H1 (cell line): ENCODE results near the gene TP73. TPM values are rescaled to one million over a fixed set of nuclear protein-coding genes. Genes with fewer than 3 reads are reported as not detected.

Source experiments
- CTCF ChIA-PET: fragments of 300-600 bp; sonication (Branson Sonifier 250); formaldehyde crosslinking; loops from one replicate; lab custom pipeline; 2021; ENCODE audit not compliant: partially characterized antibody; lab: Charles Lee
- POLR2A ChIA-PET: fragments of 300-600 bp; sonication (Branson Sonifier 250); formaldehyde crosslinking; loops from one replicate; lab custom pipeline; 2021; ENCODE audit warnings: inconsistent platforms; ENCODE audit not compliant: partially characterized antibody; lab: Charles Lee
- DNase-seq, 2 experiments: peaks; one replicate each; pipeline versions ENCODE4 v3.0.0 to v3.0.0-alpha.2; 2010 to 2022; ENCODE audit warnings: low spot score in 2 of 2, low read depth in 1 of 2, mixed read lengths in 1 of 2
- FAIRE-seq: peaks from 2 replicates; lab custom pipeline; 2011; peaks lifted over from hg19 to GRCh38; lab: Jason Lieb, UNC
- H2AFZ ChIP-seq: 2 replicates; pipeline ENCODE4 v1.8.1; 2012; ENCODE audit warnings: low read length, inconsistent platforms
- H2AK5ac ChIP-seq: 2 replicates; pipeline ENCODE4 v1.6.1; 2013; ENCODE audit warnings: low read depth, low read length
- H2BK120ac ChIP-seq: replicated peaks from 2 replicates; pipeline ENCODE3; 2013; ENCODE audit warnings: low read depth, low read length, inconsistent platforms
- H2BK12ac ChIP-seq: 2 replicates; pipeline ENCODE4 v1.6.1; 2013; ENCODE audit warnings: low read depth, low read length
- H2BK15ac ChIP-seq: 2 replicates; pipeline ENCODE4 v1.6.1; 2013; ENCODE audit warnings: low read length
- H2BK20ac ChIP-seq: 2 replicates; pipeline ENCODE4 v1.6.1; 2013; ENCODE audit warnings: low read length
- H2BK5ac ChIP-seq: 2 replicates; pipeline ENCODE4 v1.6.1; 2013; ENCODE audit warnings: low read depth, low read length
- H3K14ac ChIP-seq: 2 replicates; pipeline ENCODE4 v1.6.1; 2013; ENCODE audit warnings: inconsistent platforms; ENCODE audit not compliant: insufficient read length
- H3K18ac ChIP-seq: 2 replicates; pipeline ENCODE4 v1.6.1; 2013; ENCODE audit warnings: low read length; ENCODE audit errors: extremely low read depth
- H3K23ac ChIP-seq: 2 replicates; pipeline ENCODE4 v1.6.1; 2013; ENCODE audit warnings: inconsistent platforms; ENCODE audit not compliant: insufficient read length
- H3K23me2 ChIP-seq: 2 replicates; pipeline ENCODE4 v1.6.1; 2013; ENCODE audit warnings: low read depth, low read length
- H3K27ac ChIP-seq: 2 replicates; pipeline ENCODE4 v1.6.1; 2011; ENCODE audit warnings: low read depth, low read length, inconsistent platforms
- H3K27me3 ChIP-seq, 4 experiments: replicated peaks in 1 of 4; 1 replicate in 1 of 4; 2 replicates in 3 of 4; pipeline versions ENCODE4 v1.6.1 to v1.8.1; 2011 to 2013; ENCODE audit warnings: low read length in 3 of 4, mild to moderate bottlenecking in 3 of 4, inconsistent platforms in 2 of 4, mixed read lengths in 2 of 4, moderate library complexity in 1 of 4; ENCODE audit not compliant: control insufficient read depth in 3 of 4, insufficient read depth in 3 of 4; ENCODE audit errors: extremely low read depth in 1 of 4
- H3K36me3 ChIP-seq, 4 experiments: 2 replicates each; pipeline versions ENCODE4 v1.6.1 to v1.8.1; 2011 to 2013; ENCODE audit warnings: mild to moderate bottlenecking in 4 of 4, low read length in 3 of 4, moderate library complexity in 2 of 4, control low read depth in 1 of 4, inconsistent platforms in 1 of 4; ENCODE audit not compliant: insufficient read depth in 4 of 4, control insufficient read depth in 2 of 4
- H3K4ac ChIP-seq: replicated peaks from 2 replicates; pipeline ENCODE3; 2013; ENCODE audit warnings: low read length, low read depth, mixed read lengths, inconsistent platforms; ENCODE audit not compliant: insufficient read length
- H3K4me1 ChIP-seq, 4 experiments: replicated peaks in 1 of 4; 1 replicate in 1 of 4; 2 replicates in 3 of 4; pipeline versions ENCODE4 v1.6.1 to v1.8.1; 2011 to 2013; ENCODE audit warnings: low read length in 3 of 4, inconsistent platforms in 2 of 4, mixed read lengths in 1 of 4; ENCODE audit not compliant: insufficient read depth in 4 of 4, control insufficient read depth in 3 of 4
- H3K4me2 ChIP-seq, 2 experiments: 2 replicates each; pipeline versions ENCODE4 v1.6.1 to v1.8.1; 2011 to 2013; ENCODE audit warnings: low read depth in 2 of 2, low read length in 2 of 2, control low read depth in 1 of 2, inconsistent platforms in 1 of 2, mild to moderate bottlenecking in 1 of 2; ENCODE audit not compliant: insufficient read depth in 1 of 2
- H3K4me3 ChIP-seq, 4 experiments: fragments of 200-600, 300-600 bp in 1 of 4; sonication (generic), shearing (Covaris generic), sonication (Bioruptor Twin) in 1 of 4; 2 replicates each; pipeline versions ENCODE4 v1.5.1 to v1.8.1; 2011 to 2016; ENCODE audit warnings: low read length in 4 of 4, low read depth in 3 of 4, control low read depth in 2 of 4, inconsistent platforms in 2 of 4, mild to moderate bottlenecking in 2 of 4, mixed read lengths in 1 of 4, moderate library complexity in 1 of 4; ENCODE audit not compliant: insufficient read depth in 2 of 4; ENCODE audit errors: extremely low read depth in 1 of 4
- H3K56ac ChIP-seq: replicated peaks from 2 replicates; pipeline ENCODE3; 2013; ENCODE audit warnings: low read depth, mild to moderate bottlenecking, mixed read lengths, low read length, inconsistent platforms; ENCODE audit not compliant: insufficient read length
- H3K79me1 ChIP-seq: 2 replicates; pipeline ENCODE4 v1.6.1; 2013; ENCODE audit warnings: low read depth, low read length, control low read depth
- H3K79me2 ChIP-seq, 2 experiments: 2 replicates each; pipeline versions ENCODE4 v1.6.1 to v1.8.1; 2012 to 2013; ENCODE audit warnings: low read length in 2 of 2, mild to moderate bottlenecking in 2 of 2, inconsistent platforms in 1 of 2; ENCODE audit not compliant: insufficient read depth in 2 of 2, control insufficient read depth in 1 of 2
- H3K9ac ChIP-seq, 4 experiments: replicated peaks in 1 of 4; 1 replicate in 1 of 4; 2 replicates in 3 of 4; pipeline versions ENCODE4 v1.6.1 to v1.8.1; 2011 to 2013; ENCODE audit warnings: low read depth in 3 of 4, low read length in 3 of 4, control low read depth in 2 of 4, mild to moderate bottlenecking in 2 of 4, moderate library complexity in 2 of 4, inconsistent platforms in 1 of 4; ENCODE audit errors: extremely low read depth in 1 of 4
- H3K9me3 ChIP-seq, 2 experiments: 2 replicates each; pipeline versions ENCODE4 v1.6.1 to v1.8.1; 2012 to 2013; ENCODE audit warnings: mild to moderate bottlenecking in 2 of 2, moderate library complexity in 2 of 2, control low read depth in 1 of 2, inconsistent platforms in 1 of 2, low read depth in 1 of 2, low read length in 1 of 2, mixed read lengths in 1 of 2; ENCODE audit not compliant: insufficient read depth in 2 of 2
- H4K20me1 ChIP-seq, 2 experiments: replicated peaks in 1 of 2; 2 replicates each; pipeline versions ENCODE3 to v1.8.1; 2011 to 2013; ENCODE audit warnings: inconsistent platforms in 2 of 2, low read length in 2 of 2, mild to moderate bottlenecking in 1 of 2; ENCODE audit not compliant: insufficient read depth in 2 of 2, control insufficient read depth in 1 of 2
- H4K5ac ChIP-seq: 2 replicates; pipeline ENCODE4 v1.6.1; 2013; ENCODE audit warnings: low read length, low read depth, mixed read lengths, inconsistent platforms; ENCODE audit not compliant: insufficient read length
- H4K8ac ChIP-seq: 2 replicates; pipeline ENCODE4 v1.8.0; 2013; ENCODE audit warnings: mild to moderate bottlenecking, moderate library complexity, low read length, inconsistent platforms; ENCODE audit not compliant: insufficient read depth; ENCODE audit errors: extremely low read depth
- H4K91ac ChIP-seq: replicated peaks from 2 replicates; pipeline ENCODE3; 2013; ENCODE audit warnings: low read length, mixed read lengths, inconsistent platforms; ENCODE audit not compliant: insufficient read length
- WGBS, 2 experiments: shearing (Covaris generic) in 1 of 2; methylation state at CpG; one replicate each; pipeline versions ENCODE4 v1.1.6 to v1.1.7; 2013 to 2015; ENCODE audit warnings: low lambda C conversion rate in 2 of 2, mixed read lengths in 2 of 2, inconsistent platforms in 1 of 2, low coverage in 1 of 2, missing lambda C conversion rate in 1 of 2; ENCODE audit not compliant: insufficient replicate concordance in 2 of 2, insufficient coverage in 1 of 2, insufficient read length in 1 of 2; ENCODE audit errors: extremely low coverage in 1 of 2, missing lambda C conversion rate in 1 of 2; 5-methylcytosine and 5-hydroxymethylcytosine counted together
- polyA plus RNA-seq, 7 experiments: library from polyadenylated mRNA; depleted of rRNA in 3 of 7; stranded (reverse) in 5 of 7; unstranded in 2 of 7; fragments of >200 nt in 5 of 7; fragments of 200-250 nt in 2 of 7; gene quantifications; 1 replicate in 5 of 7; 2 replicates in 1 of 7; 4 replicates in 1 of 7; pipeline versions ENCODE4 v1.2.1 to v1.2.3, GENCODE V29; 2011 to 2013; ENCODE audit warnings: missing spikeins in 2 of 7, mixed read lengths in 2 of 7
- total RNA-seq: library from RNA; stranded (reverse); fragmentation: NEBNext Ultra II Directional; extraction: Animal tissue kit (Norgen Biotek cat#: 25700); gene quantifications from 2 replicates; pipeline ENCODE4 v1.2.1, GENCODE V29; 2021
- TF ChIP-seq, protein P1 (sequence below): IDR thresholded peaks from 2 replicates; pipeline ENCODE4 v1.6.1; 2011; ENCODE audit warnings: low read depth, mild to moderate bottlenecking, low read length; ENCODE audit not compliant: insufficient read depth

TP73 gene
- total and polyA plus RNA-seq, 2 of the 8 experiments (the other 6 are each of a cell fraction or from before 2014, with no cell fraction given) = 2.6 to 3.1 TPM

DNA sequence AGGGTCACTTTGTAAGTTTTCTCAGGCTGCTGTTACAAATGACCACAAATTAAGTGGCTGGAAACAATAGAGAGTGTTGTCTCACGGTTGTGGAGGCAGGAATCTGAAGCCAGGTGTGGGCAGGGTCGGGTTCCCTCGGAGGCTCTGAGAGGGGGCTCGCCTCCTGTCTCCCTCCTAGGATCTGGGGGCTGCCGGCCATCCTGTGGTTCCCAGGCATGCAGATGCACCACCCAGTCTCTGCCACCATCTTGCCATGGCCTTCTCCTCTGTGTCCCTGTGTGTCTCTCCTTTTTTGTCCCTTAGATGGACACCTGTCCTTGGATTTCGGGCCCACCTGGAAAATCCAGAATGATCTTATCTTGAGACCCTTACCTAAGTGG lies 4.8 kb downstream of the TP73 start:
- TF ChIP-seq, protein P1, sequence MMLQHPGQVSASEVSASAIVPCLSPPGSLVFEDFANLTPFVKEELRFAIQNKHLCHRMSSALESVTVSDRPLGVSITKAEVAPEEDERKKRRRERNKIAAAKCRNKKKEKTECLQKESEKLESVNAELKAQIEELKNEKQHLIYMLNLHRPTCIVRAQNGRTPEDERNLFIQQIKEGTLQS = no peak
- FAIRE-seq (no peak), DNase-seq (no peak)
- Histone ChIP-seq H3K4me3 (no peak overlapping the region), H3K27me3 (peaks cover 28 to 50% (median 45%) of the 10 kb centered on the region in 4 experiments), H3K23ac (no peak overlapping the region), H3K14ac (no peak overlapping the region), H2BK120ac (no peak overlapping the region), H4K8ac (no peak overlapping the region), H2BK12ac (no peak overlapping the region), H3K18ac (no peak overlapping the region), H4K5ac (no peak overlapping the region), H3K9me3 (no peaks in the 10 kb centered on the region), H3K79me1 (no peaks in the 10 kb centered on the region), H2BK15ac (no peak overlapping the region), H4K20me1 (no peaks in the 10 kb centered on the region), H3K23me2 (peaks cover 5% of the 10 kb centered on the region; the same call in 1 of the 2 replicates), H4K91ac (no peak overlapping the region), H3K27ac (no peak overlapping the region), H3K56ac (no peak overlapping the region), H3K9ac (no peak overlapping the region), H2BK20ac (no peak overlapping the region), H3K4me2 (no peak overlapping the region), H2BK5ac (no peak overlapping the region), H2AK5ac (no peak overlapping the region), H3K79me2 (no peaks in the 10 kb centered on the region), H2AFZ (no peak overlapping the region), H3K4me1 (peaks cover 0 to 7% (median 4%) of the 10 kb centered on the region in 4 experiments; a peak in 5 of 7 replicates), H3K4ac (no peak overlapping the region), H3K36me3 (peaks cover 0 to 4% (median 0%) of the 10 kb centered on the region in 4 experiments; a peak in 1 of 8 replicates)
- POLR2A ChIA-PET = interaction anchor here (1.3 kb wide), 1 partner anchor 54 kb away, joined by 4 read pairs; no protein-coding TSS in a partner anchor
- 84% methylated on average over 6 of the region's 6 CpGs; no CpG with 5 or more reads in 1 of the 2 experiments for WGBS, 2 experiments
- CTCF ChIA-PET = interaction anchor here (1.2 to 1.8 kb wide), 2 partner anchors 10 to 38 kb away, joined by 3 to 7 read pairs; no protein-coding TSS in a partner anchor
